Testis (tissue), 2 donors: ENCODE data around the gene RCAN3.

ENCODE experiments used
- POLR2A ChIP-seq: fragments of 450-650 bp; IDR thresholded peaks from one replicate; pipeline ENCODE4 v1.6.1; 2017; ENCODE audit warnings: antibody characterized with exemption, mild to moderate bottlenecking, moderate library complexity
- TF ChIP-seq, protein P1 (sequence below), 3 experiments: fragments of 450-650 bp in 2 of 3; fragments of 200-600 bp in 1 of 3; sonication (generic) in 1 of 3; IDR thresholded peaks; one replicate each; pipeline ENCODE4 v1.5.1; 2016 to 2019; ENCODE audit warnings: antibody characterized with exemption in 3 of 3, mild to moderate bottlenecking in 2 of 3, moderate library complexity in 1 of 3

GRCh38 chr1:24558455-24558854 is 55.8 kb downstream of the RCAN3 start:
- TF ChIP-seq, protein P1, sequence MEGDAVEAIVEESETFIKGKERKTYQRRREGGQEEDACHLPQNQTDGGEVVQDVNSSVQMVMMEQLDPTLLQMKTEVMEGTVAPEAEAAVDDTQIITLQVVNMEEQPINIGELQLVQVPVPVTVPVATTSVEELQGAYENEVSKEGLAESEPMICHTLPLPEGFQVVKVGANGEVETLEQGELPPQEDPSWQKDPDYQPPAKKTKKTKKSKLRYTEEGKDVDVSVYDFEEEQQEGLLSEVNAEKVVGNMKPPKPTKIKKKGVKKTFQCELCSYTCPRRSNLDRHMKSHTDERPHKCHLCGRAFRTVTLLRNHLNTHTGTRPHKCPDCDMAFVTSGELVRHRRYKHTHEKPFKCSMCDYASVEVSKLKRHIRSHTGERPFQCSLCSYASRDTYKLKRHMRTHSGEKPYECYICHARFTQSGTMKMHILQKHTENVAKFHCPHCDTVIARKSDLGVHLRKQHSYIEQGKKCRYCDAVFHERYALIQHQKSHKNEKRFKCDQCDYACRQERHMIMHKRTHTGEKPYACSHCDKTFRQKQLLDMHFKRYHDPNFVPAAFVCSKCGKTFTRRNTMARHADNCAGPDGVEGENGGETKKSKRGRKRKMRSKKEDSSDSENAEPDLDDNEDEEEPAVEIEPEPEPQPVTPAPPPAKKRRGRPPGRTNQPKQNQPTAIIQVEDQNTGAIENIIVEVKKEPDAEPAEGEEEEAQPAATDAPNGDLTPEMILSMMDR (IDR thresholded peaks at IDR 0.05), result no peak
- TF ChIP-seq POLR2A, result no peak
